Osteoblast (primary cell): ENCODE data around the gene TPP1. TPM values are rescaled to one million over a fixed set of nuclear protein-coding genes. Genes with fewer than 3 reads are reported as not detected.

Experiments used
- DNase-seq: peaks from one replicate; pipeline ENCODE4 v3.0.0; 2011; ENCODE audit warnings: low spot score, mixed read lengths; ENCODE audit not compliant: insufficient read length; ENCODE audit errors: missing footprints
- H2AFZ ChIP-seq: 2 replicates; pipeline ENCODE4 v1.6.0; 2011; ENCODE audit warnings: mild to moderate bottlenecking, low read length
- H3K27ac ChIP-seq: 2 replicates; pipeline ENCODE4 v1.5.1; 2011; ENCODE audit warnings: mild to moderate bottlenecking, low read depth, low read length, moderate library complexity
- H3K27me3 ChIP-seq: 2 replicates; pipeline ENCODE4 v1.6.0; 2012; ENCODE audit warnings: mild to moderate bottlenecking, control low read depth, inconsistent platforms, low read length, moderate library complexity; ENCODE audit not compliant: insufficient read depth
- H3K36me3 ChIP-seq: 2 replicates; pipeline ENCODE4 v1.5.1; 2011; ENCODE audit warnings: mild to moderate bottlenecking, low read length, control low read depth, moderate library complexity; ENCODE audit not compliant: insufficient read depth
- H3K4me1 ChIP-seq: 2 replicates; pipeline ENCODE4 v1.5.1; 2011; ENCODE audit warnings: mild to moderate bottlenecking, low read length, control low read depth, moderate library complexity; ENCODE audit not compliant: insufficient read depth
- H3K4me2 ChIP-seq: 2 replicates; pipeline ENCODE4 v1.6.0; 2011; ENCODE audit warnings: mild to moderate bottlenecking, low read length; ENCODE audit not compliant: insufficient read depth
- H3K4me3 ChIP-seq: fragments of 200-600 bp; sonication (generic); 3 replicates; pipeline ENCODE4 v1.5.1; 2012; ENCODE audit warnings: mild to moderate bottlenecking, low read length, inconsistent platforms; ENCODE audit not compliant: insufficient read depth
- H3K79me2 ChIP-seq: 2 replicates; pipeline ENCODE4 v1.6.0; 2012; ENCODE audit warnings: mild to moderate bottlenecking, low read length, control low read depth, inconsistent platforms; ENCODE audit not compliant: insufficient read depth
- H3K9me3 ChIP-seq: 2 replicates; pipeline ENCODE4 v1.5.1; 2011; ENCODE audit warnings: low read depth, low read length, control low read depth
- H4K20me1 ChIP-seq: 2 replicates; pipeline ENCODE4 v1.6.0; 2012; ENCODE audit warnings: mild to moderate bottlenecking, low read length, control low read depth; ENCODE audit not compliant: insufficient read depth
- total RNA-seq: library from RNA; depleted of rRNA; stranded (reverse); fragments of >200 nt; gene quantifications from 2 replicates; pipeline ENCODE4 v1.2.3, GENCODE V29; 2012
- TF ChIP-seq, protein P1 (sequence below): IDR thresholded peaks from 2 replicates; pipeline ENCODE4 v1.5.1; 2011; ENCODE audit warnings: mild to moderate bottlenecking, low read depth, low read length, moderate library complexity; ENCODE audit errors: extremely low read depth

The TPP1 gene
- total RNA-seq, 1 donor = 127 TPM

DNA sequence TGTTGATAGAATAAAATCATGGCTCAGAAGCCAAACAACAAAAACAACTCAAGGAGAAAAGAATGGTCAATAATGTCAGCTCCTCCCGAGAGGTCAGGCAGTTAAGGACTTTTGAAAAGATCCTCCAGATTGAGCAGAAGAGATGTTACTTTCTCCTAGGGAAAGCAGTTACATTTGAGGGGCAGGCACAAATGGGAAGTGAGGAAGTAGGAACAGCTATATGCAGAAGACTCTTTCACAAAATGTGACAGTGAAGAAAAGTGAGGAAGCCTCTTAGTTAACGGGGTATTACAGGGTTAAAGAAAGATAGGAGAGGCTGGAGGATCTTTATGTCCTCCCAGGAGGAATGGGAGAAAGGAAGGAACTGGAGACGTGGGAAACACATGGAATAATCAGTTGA, 33.0 kb upstream of the TPP1 start:
- H2AFZ ChIP-seq = no peak overlapping the region
- TF ChIP-seq, protein P1, sequence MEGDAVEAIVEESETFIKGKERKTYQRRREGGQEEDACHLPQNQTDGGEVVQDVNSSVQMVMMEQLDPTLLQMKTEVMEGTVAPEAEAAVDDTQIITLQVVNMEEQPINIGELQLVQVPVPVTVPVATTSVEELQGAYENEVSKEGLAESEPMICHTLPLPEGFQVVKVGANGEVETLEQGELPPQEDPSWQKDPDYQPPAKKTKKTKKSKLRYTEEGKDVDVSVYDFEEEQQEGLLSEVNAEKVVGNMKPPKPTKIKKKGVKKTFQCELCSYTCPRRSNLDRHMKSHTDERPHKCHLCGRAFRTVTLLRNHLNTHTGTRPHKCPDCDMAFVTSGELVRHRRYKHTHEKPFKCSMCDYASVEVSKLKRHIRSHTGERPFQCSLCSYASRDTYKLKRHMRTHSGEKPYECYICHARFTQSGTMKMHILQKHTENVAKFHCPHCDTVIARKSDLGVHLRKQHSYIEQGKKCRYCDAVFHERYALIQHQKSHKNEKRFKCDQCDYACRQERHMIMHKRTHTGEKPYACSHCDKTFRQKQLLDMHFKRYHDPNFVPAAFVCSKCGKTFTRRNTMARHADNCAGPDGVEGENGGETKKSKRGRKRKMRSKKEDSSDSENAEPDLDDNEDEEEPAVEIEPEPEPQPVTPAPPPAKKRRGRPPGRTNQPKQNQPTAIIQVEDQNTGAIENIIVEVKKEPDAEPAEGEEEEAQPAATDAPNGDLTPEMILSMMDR = no peak

GRCh38 chr11:6650980-6651379, 31.8 kb upstream of the TPP1 start:
- H3K36me3 ChIP-seq = no peaks in the 10 kb centered on the region
- no peak overlapping the region for H3K4me3 ChIP-seq
- no peaks in the 10 kb centered on the region for H4K20me1 ChIP-seq
- H3K4me2 ChIP-seq = no peak overlapping the region
- H3K27me3 ChIP-seq = peaks cover 77% of the 10 kb centered on the region
- DNase-seq = no peak
- TF ChIP-seq, protein P1 = no peak
- H3K79me2 ChIP-seq = no peaks in the 10 kb centered on the region
- H3K27ac ChIP-seq = no peak overlapping the region
- peaks cover 9% of the 10 kb centered on the region for H3K4me1 ChIP-seq
- no peaks in the 10 kb centered on the region for H3K9me3 ChIP-seq
- H2AFZ ChIP-seq = no peak overlapping the region

More for the DNA sequence above, 33.0 kb upstream of the TPP1 start:
- Histone ChIP-seq H3K4me2 (no peak overlapping the region), H3K79me2 (no peaks in the 10 kb centered on the region), H3K36me3 (no peaks in the 10 kb centered on the region), H3K27me3 (peaks cover 85% of the 10 kb centered on the region), H4K20me1 (no peaks in the 10 kb centered on the region), H3K27ac (no peak overlapping the region), H3K4me1 (peaks cover 4% of the 10 kb centered on the region), H3K9me3 (no peaks in the 10 kb centered on the region), H3K4me3 (no peak overlapping the region)
- no peak for DNase-seq

GRCh38 chr11:6650104-6650503, 30.9 kb upstream of the TPP1 start:
- H3K36me3 ChIP-seq = no peaks in the 10 kb centered on the region
- H3K4me2 ChIP-seq = no peak overlapping the region
- TF ChIP-seq, protein P1 = no peak
- H3K27ac ChIP-seq = no peak overlapping the region
- DNase-seq = no peak
- peaks cover 12% of the 10 kb centered on the region for H3K4me1 ChIP-seq
- peaks cover 81% of the 10 kb centered on the region for H3K27me3 ChIP-seq
- H2AFZ ChIP-seq = no peak overlapping the region
- no peaks in the 10 kb centered on the region for H3K9me3 ChIP-seq
- no peaks in the 10 kb centered on the region for H4K20me1 ChIP-seq
- no peak overlapping the region for H3K4me3 ChIP-seq
- no peaks in the 10 kb centered on the region for H3K79me2 ChIP-seq

DNA sequence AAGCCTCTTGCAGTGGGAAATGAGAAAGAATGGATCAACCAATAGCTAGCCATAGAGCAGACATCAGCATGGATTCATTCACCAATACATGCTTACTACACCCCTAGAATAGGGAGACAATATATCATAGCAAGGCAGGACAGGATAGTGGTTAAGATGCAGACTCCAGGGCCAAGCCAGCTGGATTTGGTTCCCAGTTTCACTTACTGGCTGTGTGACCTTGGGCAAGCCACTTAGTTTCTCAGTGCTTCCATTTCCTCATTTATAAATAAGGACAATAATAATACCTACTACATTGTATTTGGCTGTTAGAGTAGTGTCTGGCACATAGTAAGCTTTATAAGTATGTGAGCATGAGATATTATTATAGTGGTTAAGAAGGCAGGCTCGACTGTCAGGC, 29.3 kb upstream of the TPP1 start:
- Histone ChIP-seq H2AFZ (no peak overlapping the region), H3K27me3 (peaks cover 79% of the 10 kb centered on the region), H3K27ac (no peak overlapping the region), H3K4me3 (no peak overlapping the region), H3K4me1 (peaks cover 12% of the 10 kb centered on the region), H3K79me2 (no peaks in the 10 kb centered on the region), H3K36me3 (no peaks in the 10 kb centered on the region), H4K20me1 (no peaks in the 10 kb centered on the region), H3K9me3 (no peaks in the 10 kb centered on the region), H3K4me2 (no peak overlapping the region)
- no peak for DNase-seq
- TF ChIP-seq, protein P1 = no peak
